ENCODE results near the gene PIK3R5.

PIK3R5 gene

DNA sequence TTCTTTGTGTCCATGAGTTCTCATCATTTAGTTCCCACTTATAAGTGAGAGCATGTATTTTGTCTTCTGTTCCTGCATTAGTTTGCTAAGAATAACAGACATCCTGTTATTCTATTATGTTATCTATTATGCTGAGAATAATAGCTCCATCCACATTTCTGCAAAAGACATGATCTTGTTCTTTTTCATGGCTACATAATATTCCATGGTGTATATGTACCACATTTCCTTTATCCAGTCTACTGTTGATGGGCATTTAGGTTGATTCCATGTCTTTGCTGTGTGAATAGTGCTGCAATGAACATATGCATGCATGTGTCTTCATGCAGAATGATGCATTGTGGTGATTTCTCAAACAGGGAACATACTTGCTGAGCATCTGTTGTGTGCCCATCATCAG is 21.4 kb downstream of the PIK3R5 start:
- H3K27ac ChIP-seq (ENCODE audit: insufficient read depth, low read depth, low read length, poor library complexity, severe bottlenecking): no peak overlapping the region
- no peaks in the 10 kb centered on the region for H3K36me3 ChIP-seq (ENCODE audit: control insufficient read depth, insufficient read depth, low read length)
- H3K4me3 ChIP-seq (ENCODE audit: insufficient read depth, low read depth, low read length): no peak overlapping the region
- H3K4me1 ChIP-seq (ENCODE audit: control insufficient read depth, insufficient read depth, low read length): no peaks in the 10 kb centered on the region
- H3K9me3 ChIP-seq (ENCODE audit: control insufficient read depth, low read length): no peaks in the 10 kb centered on the region
- H3K27me3 ChIP-seq (ENCODE audit: control insufficient read depth, insufficient read depth, low read length, poor library complexity, severe bottlenecking): no peaks in the 10 kb centered on the region

DNA sequence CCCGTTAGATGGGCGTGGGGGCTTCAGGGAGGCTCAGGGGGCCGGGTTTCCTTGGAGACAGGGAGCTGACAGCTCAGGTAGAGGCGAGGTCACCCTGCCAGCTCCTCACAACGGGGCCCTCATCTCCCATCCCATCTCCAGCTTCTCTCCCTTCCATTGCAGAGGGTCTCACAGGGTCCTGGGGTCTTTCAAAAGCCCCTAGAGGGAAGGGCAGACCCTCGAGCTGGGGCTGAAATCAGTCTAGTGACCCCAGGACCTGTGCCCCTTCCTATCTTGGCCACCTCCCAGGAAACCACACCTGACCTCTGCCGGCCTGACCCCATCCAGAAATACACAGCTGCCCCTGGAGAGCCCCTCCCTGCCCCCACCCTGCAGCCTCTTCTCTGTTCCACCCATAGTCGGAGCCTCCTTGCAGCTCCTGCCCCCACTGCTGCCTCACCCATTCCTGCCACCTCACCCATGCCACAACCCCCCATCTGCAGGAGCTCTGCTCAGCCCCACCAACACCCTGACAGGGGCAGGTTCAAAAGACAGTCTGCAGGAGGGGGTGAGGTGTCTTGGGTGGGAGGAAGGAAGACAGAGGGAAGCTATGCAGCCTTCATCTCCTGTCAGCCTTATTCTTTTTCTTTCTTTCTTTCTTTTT is 23.4 kb downstream of the PIK3R5 start:
- H3K27ac ChIP-seq (ENCODE audit: insufficient read depth, low read depth, low read length, poor library complexity, severe bottlenecking): no peak overlapping the region
- no peaks in the 10 kb centered on the region for H3K27me3 ChIP-seq (ENCODE audit: control insufficient read depth, insufficient read depth, low read length, poor library complexity, severe bottlenecking)
- H3K9me3 ChIP-seq (ENCODE audit: control insufficient read depth, low read length): no peaks in the 10 kb centered on the region
- no peaks in the 10 kb centered on the region for H3K36me3 ChIP-seq (ENCODE audit: control insufficient read depth, insufficient read depth, low read length)
- H3K4me3 ChIP-seq (ENCODE audit: insufficient read depth, low read depth, low read length): no peak overlapping the region
- WGBS, 2 experiments: 76 to 81% methylated on average over 8 of the region's 8 CpGs
- no peaks in the 10 kb centered on the region for H3K4me1 ChIP-seq (ENCODE audit: control insufficient read depth, insufficient read depth, low read length)

DNA sequence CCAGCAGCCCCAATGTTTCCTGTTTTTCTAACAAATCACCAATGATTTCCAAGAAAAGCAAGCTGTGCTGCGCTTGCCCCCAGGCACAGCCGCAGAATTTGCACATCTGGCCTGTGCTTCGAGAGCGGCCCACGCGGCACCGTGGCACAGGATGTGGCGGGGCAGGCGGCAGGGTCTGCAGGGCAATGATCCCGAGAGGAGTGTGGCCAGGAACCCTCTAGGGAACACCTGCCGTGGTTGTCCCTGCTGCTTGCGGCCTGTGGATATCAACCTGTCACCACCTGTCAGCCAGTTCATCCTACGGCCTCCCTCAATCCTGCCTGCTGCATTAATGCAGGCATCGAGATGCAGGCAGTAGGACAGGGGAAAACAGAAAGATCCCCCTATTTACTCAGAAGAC is 24.0 kb downstream of the PIK3R5 start:
- Histone ChIP-seq H3K36me3 (ENCODE audit: control insufficient read depth, insufficient read depth, low read length) (no peaks in the 10 kb centered on the region), H3K4me1 (ENCODE audit: control insufficient read depth, insufficient read depth, low read length) (no peaks in the 10 kb centered on the region), H3K4me3 (ENCODE audit: insufficient read depth, low read depth, low read length) (no peak overlapping the region), H3K9me3 (ENCODE audit: control insufficient read depth, low read length) (no peaks in the 10 kb centered on the region), H3K27ac (ENCODE audit: insufficient read depth, low read depth, low read length, poor library complexity, severe bottlenecking) (no peak overlapping the region), H3K27me3 (ENCODE audit: control insufficient read depth, insufficient read depth, low read length, poor library complexity, severe bottlenecking) (no peaks in the 10 kb centered on the region)
- 93 to 94% methylated on average over 14 of the region's 14 CpGs for WGBS, 2 experiments

DNA sequence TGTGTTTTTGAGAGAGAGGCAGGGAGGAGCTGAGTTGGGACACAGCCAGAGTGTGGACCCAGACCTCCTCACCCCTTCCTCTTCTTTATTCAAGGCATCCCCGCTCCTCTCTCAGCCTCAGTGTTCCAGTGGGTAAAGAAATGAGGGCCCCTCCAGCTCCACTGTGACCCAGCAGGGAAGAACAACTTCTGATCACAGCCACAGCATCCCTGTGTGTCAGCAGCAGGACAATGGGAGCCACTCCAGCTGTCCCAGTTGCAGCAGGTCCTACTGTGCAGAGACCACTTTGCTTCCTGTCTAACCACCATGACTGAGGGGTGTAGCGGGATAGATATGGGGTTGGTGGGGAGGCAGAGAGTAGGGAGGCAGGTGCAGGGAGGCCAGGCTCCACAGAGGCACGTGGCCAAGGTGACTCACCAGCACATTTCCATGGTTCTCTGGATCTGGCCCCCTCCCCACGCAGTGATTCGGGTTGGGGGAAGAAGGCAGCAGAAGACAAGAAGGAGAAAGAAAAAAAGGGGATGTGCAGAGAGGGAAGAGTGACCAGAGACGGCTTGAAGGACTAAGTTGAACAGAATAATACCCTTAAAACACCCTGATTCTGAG is 24.5 kb downstream of the PIK3R5 start:
- Histone ChIP-seq H3K4me3 (ENCODE audit: insufficient read depth, low read depth, low read length) (no peak overlapping the region), H3K4me1 (ENCODE audit: control insufficient read depth, insufficient read depth, low read length) (no peaks in the 10 kb centered on the region), H3K27ac (ENCODE audit: insufficient read depth, low read depth, low read length, poor library complexity, severe bottlenecking) (no peak overlapping the region), H3K27me3 (ENCODE audit: control insufficient read depth, insufficient read depth, low read length, poor library complexity, severe bottlenecking) (no peaks in the 10 kb centered on the region), H3K36me3 (ENCODE audit: control insufficient read depth, insufficient read depth, low read length) (no peaks in the 10 kb centered on the region), H3K9me3 (ENCODE audit: control insufficient read depth, low read length) (no peaks in the 10 kb centered on the region)
- 75 to 84% methylated on average over 5 to 6 of the region's 6 CpGs for WGBS, 2 experiments

DNA sequence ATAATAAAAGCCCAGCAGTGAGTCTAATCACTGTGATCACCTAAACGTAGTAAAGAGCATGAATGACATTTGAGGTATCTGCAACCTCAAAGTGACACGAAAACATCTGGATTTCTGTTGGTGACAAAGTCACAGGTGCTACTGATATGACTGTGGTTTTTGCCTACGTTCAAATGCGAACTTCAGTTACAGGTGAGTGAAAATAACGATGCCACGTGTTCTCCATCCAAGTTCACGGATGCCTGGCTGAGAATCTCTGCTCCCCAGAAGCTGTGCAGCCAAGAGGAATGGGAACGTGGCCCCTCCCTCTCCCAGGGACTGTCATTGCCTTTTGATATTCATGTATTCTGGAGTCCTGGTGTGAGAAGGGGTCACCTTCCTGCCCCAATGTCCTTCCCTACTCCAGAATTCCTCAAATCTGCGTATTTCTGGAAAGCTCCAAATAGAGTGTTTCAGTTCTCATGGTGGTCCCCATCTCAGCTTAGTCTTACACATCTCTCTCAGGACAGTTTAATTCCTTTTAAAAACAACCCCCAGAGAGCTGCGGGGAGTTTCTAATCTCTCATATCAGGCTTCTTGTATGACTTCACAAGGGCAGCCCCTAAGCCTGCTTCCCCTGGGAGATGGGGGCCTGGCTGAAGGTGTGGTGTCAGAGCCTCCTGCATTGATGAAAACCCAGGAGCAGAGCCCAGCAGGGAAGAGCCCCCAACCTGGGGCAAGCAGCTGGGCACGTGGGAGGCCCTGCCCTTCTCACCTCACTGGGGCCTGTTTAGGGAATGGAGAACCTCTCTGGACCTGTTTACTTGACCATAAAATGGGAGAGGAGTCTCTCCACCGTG is 25.8 kb downstream of the PIK3R5 start:
- Histone ChIP-seq H3K4me1 (ENCODE audit: control insufficient read depth, insufficient read depth, low read length) (no peaks in the 10 kb centered on the region), H3K36me3 (ENCODE audit: control insufficient read depth, insufficient read depth, low read length) (no peaks in the 10 kb centered on the region), H3K9me3 (ENCODE audit: control insufficient read depth, low read length) (no peaks in the 10 kb centered on the region), H3K27me3 (ENCODE audit: control insufficient read depth, insufficient read depth, low read length, poor library complexity, severe bottlenecking) (no peaks in the 10 kb centered on the region), H3K27ac (ENCODE audit: insufficient read depth, low read depth, low read length, poor library complexity, severe bottlenecking) (no peak overlapping the region), H3K4me3 (ENCODE audit: insufficient read depth, low read depth, low read length) (no peak overlapping the region)
- WGBS, 2 experiments: 69 to 73% methylated on average over 12 of the region's 12 CpGs

DNA sequence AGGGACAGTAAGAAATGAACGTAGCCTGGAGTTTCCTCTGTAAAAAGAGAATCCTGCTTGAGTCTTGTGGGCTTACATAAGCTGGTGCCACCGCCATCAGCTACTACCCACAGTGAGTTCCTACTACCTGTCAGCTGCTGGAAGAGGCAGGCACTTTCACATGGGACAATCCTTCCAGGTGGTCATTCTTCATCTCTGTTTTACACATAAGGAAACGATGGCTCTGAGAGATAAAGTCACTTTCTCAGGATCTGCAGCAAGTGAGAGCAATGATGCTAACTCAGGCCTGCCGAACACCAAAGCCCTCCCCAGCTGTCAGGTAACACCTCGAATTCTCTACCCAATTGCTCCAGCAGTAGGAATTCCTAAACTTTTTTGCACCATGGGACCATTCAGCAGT is 26.6 kb downstream of the PIK3R5 start:
- Histone ChIP-seq H3K4me3 (ENCODE audit: insufficient read depth, low read depth, low read length) (no peak overlapping the region), H3K9me3 (ENCODE audit: control insufficient read depth, low read length) (no peaks in the 10 kb centered on the region), H3K4me1 (ENCODE audit: control insufficient read depth, insufficient read depth, low read length) (no peaks in the 10 kb centered on the region), H3K27me3 (ENCODE audit: control insufficient read depth, insufficient read depth, low read length, poor library complexity, severe bottlenecking) (no peaks in the 10 kb centered on the region), H3K36me3 (ENCODE audit: control insufficient read depth, insufficient read depth, low read length) (no peaks in the 10 kb centered on the region), H3K27ac (ENCODE audit: insufficient read depth, low read depth, low read length, poor library complexity, severe bottlenecking) (no peak overlapping the region)
- 92 to 93% methylated on average over 5 of the region's 5 CpGs for WGBS, 2 experiments

DNA sequence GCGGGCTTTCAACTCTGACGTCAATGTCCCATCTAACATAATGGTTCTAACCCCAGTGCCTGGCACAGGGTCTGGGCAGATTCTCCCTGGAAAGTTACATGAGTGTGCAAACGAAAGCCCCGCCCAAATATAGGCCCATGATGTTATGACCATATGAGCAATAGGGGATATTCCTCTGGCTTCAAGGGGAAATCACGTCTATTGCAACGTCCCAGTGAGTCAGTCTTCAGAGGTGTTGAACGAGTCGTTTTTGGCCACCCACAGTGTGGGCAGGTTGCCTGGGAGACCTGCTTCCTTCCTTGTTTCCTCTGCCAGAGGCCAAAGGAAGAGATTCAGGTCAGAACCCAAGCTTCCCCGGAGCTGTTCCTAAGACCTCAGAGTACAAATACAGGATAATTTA is 30.3 kb downstream of the PIK3R5 start:
- Histone ChIP-seq H3K36me3 (ENCODE audit: control insufficient read depth, insufficient read depth, low read length) (no peaks in the 10 kb centered on the region), H3K4me3 (ENCODE audit: insufficient read depth, low read depth, low read length) (no peak overlapping the region), H3K4me1 (ENCODE audit: control insufficient read depth, insufficient read depth, low read length) (no peaks in the 10 kb centered on the region), H3K27ac (ENCODE audit: insufficient read depth, low read depth, low read length, poor library complexity, severe bottlenecking) (no peak overlapping the region), H3K9me3 (ENCODE audit: control insufficient read depth, low read length) (no peaks in the 10 kb centered on the region), H3K27me3 (ENCODE audit: control insufficient read depth, insufficient read depth, low read length, poor library complexity, severe bottlenecking) (no peaks in the 10 kb centered on the region)
- WGBS, 2 experiments: 75 to 80% methylated on average over 8 of the region's 9 CpGs

DNA sequence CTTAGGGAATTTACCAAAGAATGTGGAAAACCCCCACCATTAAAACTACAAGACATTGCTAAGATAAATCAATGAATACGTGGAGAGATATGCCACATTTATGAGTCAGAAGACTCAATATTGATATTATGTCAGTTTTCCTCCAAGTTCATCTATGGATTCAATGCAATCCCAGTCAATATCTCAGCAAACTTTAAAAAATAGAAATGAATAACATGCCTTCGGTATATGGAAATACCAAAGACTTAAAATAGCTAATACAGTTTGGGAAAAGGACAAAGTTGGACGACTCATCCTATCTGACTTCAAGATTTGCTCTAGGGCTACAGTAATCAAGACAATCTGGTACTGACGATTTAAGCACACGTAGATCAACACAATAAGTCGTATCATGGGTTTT is 31.2 kb downstream of the PIK3R5 start:
- Histone ChIP-seq H3K27ac (ENCODE audit: insufficient read depth, low read depth, low read length, poor library complexity, severe bottlenecking) (no peak overlapping the region), H3K4me3 (ENCODE audit: insufficient read depth, low read depth, low read length) (no peak overlapping the region), H3K27me3 (ENCODE audit: control insufficient read depth, insufficient read depth, low read length, poor library complexity, severe bottlenecking) (no peaks in the 10 kb centered on the region), H3K9me3 (ENCODE audit: control insufficient read depth, low read length) (no peaks in the 10 kb centered on the region), H3K36me3 (ENCODE audit: control insufficient read depth, insufficient read depth, low read length) (no peaks in the 10 kb centered on the region), H3K4me1 (ENCODE audit: control insufficient read depth, insufficient read depth, low read length) (no peaks in the 10 kb centered on the region)
- 92 to 93% methylated on average over 5 to 6 of the region's 6 CpGs for WGBS, 2 experiments

DNA sequence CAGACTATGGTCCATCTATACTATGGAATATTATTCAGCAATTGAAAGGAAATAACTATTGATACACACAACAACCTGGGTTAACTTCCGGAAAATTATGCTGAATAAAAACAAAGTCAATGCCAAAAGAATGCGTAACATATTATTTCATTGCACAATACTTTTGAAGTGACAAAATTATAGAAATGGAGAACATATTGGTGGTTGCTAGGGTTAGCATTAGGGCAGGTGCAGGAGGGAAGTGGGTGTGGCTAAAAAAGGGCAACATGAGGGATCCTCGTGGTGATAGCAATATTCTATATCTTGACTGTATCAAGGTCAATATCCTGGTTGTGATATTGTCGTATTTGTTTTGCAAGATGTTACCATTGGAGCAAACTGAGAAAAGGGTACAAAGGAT is 34.9 kb downstream of the PIK3R5 start:
- Histone ChIP-seq H3K4me1 (ENCODE audit: control insufficient read depth, insufficient read depth, low read length) (no peaks in the 10 kb centered on the region), H3K27me3 (ENCODE audit: control insufficient read depth, insufficient read depth, low read length, poor library complexity, severe bottlenecking) (no peaks in the 10 kb centered on the region), H3K4me3 (ENCODE audit: insufficient read depth, low read depth, low read length) (no peak overlapping the region), H3K36me3 (ENCODE audit: control insufficient read depth, insufficient read depth, low read length) (no peaks in the 10 kb centered on the region), H3K27ac (ENCODE audit: insufficient read depth, low read depth, low read length, poor library complexity, severe bottlenecking) (no peak overlapping the region), H3K9me3 (ENCODE audit: control insufficient read depth, low read length) (peaks cover 8% of the 10 kb centered on the region)
- 92 to 95% methylated on average over 2 to 4 of the region's 4 CpGs for WGBS, 2 experiments

DNA sequence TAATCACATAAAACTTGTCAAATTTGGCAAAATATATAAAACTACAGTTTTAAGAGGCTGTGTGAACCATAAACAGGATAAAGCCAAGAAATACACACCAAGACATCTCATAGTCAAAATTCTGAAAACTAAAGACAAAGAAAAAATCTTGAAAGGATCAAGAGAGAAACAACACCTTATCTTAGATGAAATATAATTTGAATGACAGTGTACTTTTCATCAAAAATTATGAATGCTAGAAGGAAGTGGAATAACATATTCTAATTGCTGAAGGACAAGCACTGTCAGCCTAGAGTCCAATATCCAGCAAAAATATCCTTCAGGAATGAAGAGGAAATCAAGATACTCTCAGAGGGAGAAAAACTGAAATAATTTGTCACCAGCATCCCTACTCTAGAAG is 37.2 kb downstream of the PIK3R5 start:
- Histone ChIP-seq H3K27me3 (ENCODE audit: control insufficient read depth, insufficient read depth, low read length, poor library complexity, severe bottlenecking) (no peaks in the 10 kb centered on the region), H3K4me3 (ENCODE audit: insufficient read depth, low read depth, low read length) (no peak overlapping the region), H3K27ac (ENCODE audit: insufficient read depth, low read depth, low read length, poor library complexity, severe bottlenecking) (no peak overlapping the region), H3K36me3 (ENCODE audit: control insufficient read depth, insufficient read depth, low read length) (no peaks in the 10 kb centered on the region), H3K4me1 (ENCODE audit: control insufficient read depth, insufficient read depth, low read length) (no peaks in the 10 kb centered on the region), H3K9me3 (ENCODE audit: control insufficient read depth, low read length) (peaks cover 8% of the 10 kb centered on the region)
